Heart right ventricle (tissue), 16 donors: ENCODE measurements around the gene PKHD1. TPM values are rescaled to one million over a fixed set of nuclear protein-coding genes. Genes with fewer than 3 reads are reported as not detected.

Experiments used
- ATAC-seq, 8 donors: fragments of 200-7000 bp; cut with Tn5 transposase; one replicate each; pipeline ENCODE4 v1.9.1; 2020; ENCODE audit warnings: mild to moderate bottlenecking in 8 of 8, moderate library complexity in 8 of 8, moderate number of reproducible peaks in 1 of 8
- DNase-seq, 2 donors: peaks; one replicate each; pipeline ENCODE4 v3.0.0-alpha.2; 2020
- H3K27ac ChIP-seq, 10 donors: fragments of 200-600 bp; sonication (generic) in 2 of 10; one replicate each; pipeline versions ENCODE4 v1.5.0 to v1.8.0; 2020 to 2022; ENCODE audit warnings: mild to moderate bottlenecking in 3 of 10
- H3K27me3 ChIP-seq, 7 donors: fragments of 200-600 bp; one replicate each; pipeline ENCODE4 v1.8.0; 2021 to 2022; ENCODE audit warnings: mild to moderate bottlenecking in 2 of 7
- H3K36me3 ChIP-seq, 9 donors: fragments of 200-600 bp; sonication (generic) in 1 of 9; one replicate each; pipeline versions ENCODE4 v1.5.0 to v1.8.0; 2020 to 2022; ENCODE audit warnings: mild to moderate bottlenecking in 2 of 9
- H3K4me1 ChIP-seq, 9 donors: fragments of 200-600 bp; sonication (generic) in 1 of 9; one replicate each; pipeline versions ENCODE4 v1.5.0 to v1.8.0; 2020 to 2022; ENCODE audit warnings: mild to moderate bottlenecking in 4 of 9
- H3K4me3 ChIP-seq, 10 donors: fragments of 200-600 bp; sonication (generic) in 2 of 10; one replicate each; pipeline versions ENCODE4 v1.5.0 to v1.8.0; 2020 to 2022; ENCODE audit warnings: mild to moderate bottlenecking in 7 of 10, moderate library complexity in 2 of 10
- H3K9me3 ChIP-seq, 11 donors: fragments of 200-600 bp in 10 of 11; sonication (generic) in 2 of 11; one replicate each; pipeline versions ENCODE4 v1.5.0 to v1.8.0; 2013 to 2022; ENCODE audit warnings: mild to moderate bottlenecking in 2 of 11, control low read depth in 1 of 11, moderate library complexity in 1 of 11
- WGBS, 2 donors: extraction: QIAGEN DNeasy Blood & Tissue Kit; methylation state at CpG; one replicate each; pipeline ENCODE4 v1.1.7; 2013; ENCODE audit warnings: inconsistent platforms in 1 of 2; 5-methylcytosine and 5-hydroxymethylcytosine counted together
- intact Hi-C, 10 donors: fragments of 100-400 bp; cut with DNase I; formaldehyde crosslinking; loops; one replicate each; pipeline versions ENCODE4 v1.11.1 to v1.14.2; 2022
- polyA plus RNA-seq, 2 donors: library from polyadenylated mRNA; stranded (reverse); fragments of 200-250 nt; gene quantifications; one replicate each; pipeline ENCODE4 v1.2.3, GENCODE V29; 2013
- total RNA-seq, 10 donors: library from RNA; stranded (reverse); fragmentation: NEBNext Ultra II Directional in 3 of 10; extraction: Animal tissue kit (Norgen Biotek cat#: 25700) in 3 of 10; gene quantifications; one replicate each; pipeline versions ENCODE4 v1.2.1 to v1.2.4, GENCODE V29; 2021 to 2023
- TF ChIP-seq, protein P1 (sequence below), 9 donors: fragments of 200-600 bp; sonication (generic) in 2 of 9; IDR thresholded peaks; one replicate each; pipeline versions ENCODE4 v1.5.0 to v1.8.0; 2021 to 2022; ENCODE audit warnings: antibody characterized with exemption in 9 of 9, mild to moderate bottlenecking in 5 of 9, moderate library complexity in 1 of 9
- donor health status: Arrhythmogenic right ventricular cardiomyopathy.
- donor health status: ischemic (EF 13 %, LVEDD 7.1; RV severe dilation, severe dysfunction).
- donor health status: healthy with polysubstance abuse.
- donor health status: DM: no; HTN: yes; CAD: no.
- donor health status: DM: no; HTN: no; CAD: no.
- donor health status: ischemic (EF 25% LVEDD 6.9; RV normal size, moderate dysfunction).
- donor health status: ischemic (EF 25% LVEDD 5.7; RV mildly dilated, moderate dysfunction).
- donor health status: healthy.
- donor health status: DM: yes; HTN: yes; CAD: no.
- donor health status: Ischemic cardiomyopathy.
- donor health status: ischemic (EF 35%, LVEDD 5.7; RV mildly dilated, moderate dysfunction).
- donor health status: nonischemic (EF 11% LVEDD 7.7; RV severe dilation, severe dysfunction).
- donor health status: DM: yes; HTN: yes; CAD: no.
- donor health status: PGD.
- donor health status: ischemic (EF 29% LVEDD 5.4; RV normal size, mild dysfunction).
- donor health status: nonischemic (EF 23%, LVEDD 6.1; RV moderate dilation, normal function).

PKHD1 gene
- total and polyA plus RNA-seq, 12 donors, result under 0.01 to 0.07 (median 0.02) TPM; not detected in 7

DNA sequence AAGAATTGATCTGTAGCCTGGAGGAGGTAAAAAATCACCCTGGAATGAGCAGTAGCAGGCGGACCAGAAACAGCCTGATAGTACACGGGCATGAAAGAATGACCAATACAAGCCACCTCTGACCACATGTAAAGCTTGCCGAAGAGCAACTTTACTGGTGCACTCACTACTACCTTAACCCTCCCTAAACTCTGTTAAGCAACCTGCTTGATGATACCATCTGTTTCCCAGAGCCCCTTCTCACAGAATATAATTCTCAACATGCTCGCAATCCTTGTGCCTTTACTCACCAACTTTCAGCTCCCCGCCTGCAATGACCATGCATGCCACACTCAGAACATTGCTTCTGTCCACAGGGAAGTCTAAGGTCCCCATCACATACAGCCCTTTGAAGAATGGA, 296.5 kb downstream of the PKHD1 start:
- H3K27me3 ChIP-seq, result no peaks in the 10 kb centered on the region
- ATAC-seq (no peak), DNase-seq (no peak)
- no peaks in the 10 kb centered on the region for H3K4me1 ChIP-seq
- no peaks in the 10 kb centered on the region for H3K36me3 ChIP-seq
- WGBS, 2 donors, result 70 to 82% methylated on average over 5 of the region's 5 CpGs
- intact Hi-C loops, result no loop called here
- no peak overlapping the region for H3K4me3 ChIP-seq
- peaks cover 0 to 21% (median 0%) of the 10 kb centered on the region in 11 donors for H3K9me3 ChIP-seq
- H3K27ac ChIP-seq, result no peak overlapping the region
- TF ChIP-seq, protein P1, sequence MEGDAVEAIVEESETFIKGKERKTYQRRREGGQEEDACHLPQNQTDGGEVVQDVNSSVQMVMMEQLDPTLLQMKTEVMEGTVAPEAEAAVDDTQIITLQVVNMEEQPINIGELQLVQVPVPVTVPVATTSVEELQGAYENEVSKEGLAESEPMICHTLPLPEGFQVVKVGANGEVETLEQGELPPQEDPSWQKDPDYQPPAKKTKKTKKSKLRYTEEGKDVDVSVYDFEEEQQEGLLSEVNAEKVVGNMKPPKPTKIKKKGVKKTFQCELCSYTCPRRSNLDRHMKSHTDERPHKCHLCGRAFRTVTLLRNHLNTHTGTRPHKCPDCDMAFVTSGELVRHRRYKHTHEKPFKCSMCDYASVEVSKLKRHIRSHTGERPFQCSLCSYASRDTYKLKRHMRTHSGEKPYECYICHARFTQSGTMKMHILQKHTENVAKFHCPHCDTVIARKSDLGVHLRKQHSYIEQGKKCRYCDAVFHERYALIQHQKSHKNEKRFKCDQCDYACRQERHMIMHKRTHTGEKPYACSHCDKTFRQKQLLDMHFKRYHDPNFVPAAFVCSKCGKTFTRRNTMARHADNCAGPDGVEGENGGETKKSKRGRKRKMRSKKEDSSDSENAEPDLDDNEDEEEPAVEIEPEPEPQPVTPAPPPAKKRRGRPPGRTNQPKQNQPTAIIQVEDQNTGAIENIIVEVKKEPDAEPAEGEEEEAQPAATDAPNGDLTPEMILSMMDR (IDR thresholded peaks at IDR 0.05), result no peak

- 65 to 70% methylated on average over 1 of the region's 1 CpG for WGBS, 2 donors
- Histone ChIP-seq H3K27me3 (no peaks in the 10 kb centered on the region), H3K4me1 (no peaks in the 10 kb centered on the region), H3K27ac (no peak overlapping the region), H3K4me3 (no peak overlapping the region), H3K36me3 (no peaks in the 10 kb centered on the region), H3K9me3 (peaks cover 0 to under 1% (median 0%) of the 10 kb centered on the region in 11 donors)
- ATAC-seq (no peak), DNase-seq (no peak)
- TF ChIP-seq, protein P1 (IDR thresholded peaks at IDR 0.05), result no peak
- intact Hi-C loops, result no loop called here
These were observed 299.3 kb downstream of the PKHD1 start for GRCh38 chr6:51788121-51788520.

GRCh38 chr6:51778666-51779065, 308.7 kb downstream of the PKHD1 start:
- 43 to 75% methylated on average over 2 of the region's 2 CpGs for WGBS, 2 donors
- intact Hi-C loops, result no loop called here

DNA sequence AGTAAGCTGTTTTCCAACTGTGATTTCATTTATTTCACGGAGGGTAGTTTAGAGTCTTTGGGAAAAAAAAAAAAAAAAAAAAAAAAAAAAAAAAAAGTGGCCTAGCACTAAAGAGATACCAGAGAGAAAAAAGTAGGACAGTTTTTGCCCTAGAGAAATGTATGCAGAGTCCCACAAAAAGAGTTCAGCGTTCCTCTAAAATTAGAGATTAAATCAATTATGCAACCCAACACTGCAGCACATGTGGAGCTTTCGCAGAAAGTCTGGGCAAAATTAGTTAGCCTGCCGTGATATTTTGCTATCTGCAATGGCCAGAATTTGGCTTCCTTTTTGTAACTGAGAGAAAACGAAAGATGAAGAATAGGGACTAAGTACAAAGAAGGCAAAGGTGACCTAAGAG, 309.8 kb downstream of the PKHD1 start:
- WGBS, 2 donors, result 66 to 78% methylated on average over 5 of the region's 5 CpGs
- TF ChIP-seq, protein P1 (IDR thresholded peaks at IDR 0.05), result no peak
- no peak for ATAC-seq
- no peak for DNase-seq
- H3K9me3 ChIP-seq, result no peaks in the 10 kb centered on the region
- H3K27ac ChIP-seq, result no peak overlapping the region
- intact Hi-C loops, result no loop called here
- no peak overlapping the region for H3K4me3 ChIP-seq
- no peaks in the 10 kb centered on the region for H3K27me3 ChIP-seq
- no peaks in the 10 kb centered on the region for H3K36me3 ChIP-seq
- H3K4me1 ChIP-seq, result no peaks in the 10 kb centered on the region

More at GRCh38 chr6:51778666-51779065, 308.7 kb downstream of the PKHD1 start:
- DNase-seq (no peak), ATAC-seq (no peak)
- H3K4me1 ChIP-seq, result no peaks in the 10 kb centered on the region
- no peaks in the 10 kb centered on the region for H3K9me3 ChIP-seq
- no peak overlapping the region for H3K4me3 ChIP-seq
- H3K27me3 ChIP-seq, result no peaks in the 10 kb centered on the region
- TF ChIP-seq, protein P1 (IDR thresholded peaks at IDR 0.05), result no peak
- H3K27ac ChIP-seq, result no peak overlapping the region
- H3K36me3 ChIP-seq, result no peaks in the 10 kb centered on the region
